ENCODE measurements around the gene C1orf159. TPM values are rescaled to one million over a fixed set of nuclear protein-coding genes. Genes with fewer than 3 reads are reported as not detected.

Gene C1orf159
- total RNA-seq, 6 experiments from 2014 or later = 4.0 to 7.7 (median 6.4) TPM

- ATAC-seq = no peak
- Histone ChIP-seq H3K4me3 (no peak overlapping the region), H3K36me3 (no peaks in the 10 kb centered on the region), H3K27me3 (no peaks in the 10 kb centered on the region), H3K9me3 (no peaks in the 10 kb centered on the region), H3K4me1 (peaks cover 0 to 11% (median 7%) of the 10 kb centered on the region in 4 donors), H3K27ac (no peak overlapping the region)
- intact Hi-C loops (cut with DNase I) = no loop called here
- peak in 1 of 3 donors; percentile 43 for DNase-seq
- WGBS (ENCODE audit: insufficient coverage, low coverage, low lambda C conversion rate, missing lambda C conversion rate) = 95% methylated on average over 8 of the region's 43 CpGs
- TF ChIP-seq CTCF (IDR thresholded peaks at IDR 0.05) = no peak
- no peak for TF ChIP-seq POLR2A (IDR thresholded peaks at IDR 0.05)
These were observed 32.2 kb downstream of the C1orf159 start for GRCh38 chr1:1083416-1084371.

- no peak overlapping the region for H3K4me3 ChIP-seq
- H3K27me3 ChIP-seq = no peaks in the 10 kb centered on the region
- ATAC-seq (no peak), DNase-seq (peak in 2 of 3 donors; percentile 20 to 46)
- H3K36me3 ChIP-seq = no peaks in the 10 kb centered on the region
- H3K9me3 ChIP-seq = no peaks in the 10 kb centered on the region
- TF ChIP-seq CTCF (IDR thresholded peaks at IDR 0.05) (no peak), POLR2A (IDR thresholded peaks at IDR 0.05) (no peak)
- WGBS (ENCODE audit: insufficient coverage, low coverage, low lambda C conversion rate, missing lambda C conversion rate) = 95% methylated on average over 4 of the region's 40 CpGs
- H3K4me1 ChIP-seq = peaks cover 0 to 11% (median 7%) of the 10 kb centered on the region in 4 donors
- intact Hi-C loops (cut with DNase I) = no loop called here
- no peak overlapping the region for H3K27ac ChIP-seq
These were observed 33.0 kb downstream of the C1orf159 start for GRCh38 chr1:1082776-1083415.

GRCh38 chr1:1082239-1082775, 33.6 kb downstream of the C1orf159 start:
- intact Hi-C loops (cut with DNase I) = no loop called here
- ATAC-seq (no peak), DNase-seq (peak in 2 of 3 donors; percentile 37 to 38)
- Histone ChIP-seq H3K4me3 (no peak overlapping the region), H3K9me3 (no peaks in the 10 kb centered on the region), H3K27me3 (no peaks in the 10 kb centered on the region), H3K36me3 (no peaks in the 10 kb centered on the region), H3K4me1 (peaks cover 0 to 11% (median 7%) of the 10 kb centered on the region in 4 donors), H3K27ac (no peak overlapping the region)
- TF ChIP-seq CTCF (IDR thresholded peaks at IDR 0.05) = no peak
- no peak for TF ChIP-seq POLR2A (IDR thresholded peaks at IDR 0.05)
- WGBS (ENCODE audit: insufficient coverage, low coverage, low lambda C conversion rate, missing lambda C conversion rate) = no CpG with 5 or more reads among the region's 27 CpGs

- Histone ChIP-seq H3K36me3 (no peaks in the 10 kb centered on the region), H3K27me3 (no peaks in the 10 kb centered on the region), H3K4me3 (no peak overlapping the region), H3K9me3 (no peaks in the 10 kb centered on the region), H3K4me1 (peaks cover 0 to 11% (median 7%) of the 10 kb centered on the region in 4 donors), H3K27ac (no peak overlapping the region)
- WGBS (ENCODE audit: insufficient coverage, low coverage, low lambda C conversion rate, missing lambda C conversion rate) = 80% methylated on average over 2 of the region's 52 CpGs
- intact Hi-C loops (cut with DNase I) = no loop called here
- no peak for TF ChIP-seq POLR2A (IDR thresholded peaks at IDR 0.05)
- no peak for TF ChIP-seq CTCF (IDR thresholded peaks at IDR 0.05)
- ATAC-seq = no peak
- DNase-seq = peak; percentile 23 to 46 (median 45)
These were observed 34.3 kb downstream of the C1orf159 start for GRCh38 chr1:1081311-1082238.

All from right lobe of liver (tissue), 6 donors.